Measurements from ENCODE around the gene CASP3. TPM values are rescaled to one million over a fixed set of nuclear protein-coding genes. Genes with fewer than 3 reads are reported as not detected.
A peak's percentile ranks its signal among the peaks of the same experiment; 100 is the strongest.

The CASP3 gene
- total and polyA plus RNA-seq, 9 of the 15 experiments (the other 6 are each of a cell fraction or from before 2014, with no cell fraction given), result 17.6 to 40.1 (median 31.8) TPM

DNA sequence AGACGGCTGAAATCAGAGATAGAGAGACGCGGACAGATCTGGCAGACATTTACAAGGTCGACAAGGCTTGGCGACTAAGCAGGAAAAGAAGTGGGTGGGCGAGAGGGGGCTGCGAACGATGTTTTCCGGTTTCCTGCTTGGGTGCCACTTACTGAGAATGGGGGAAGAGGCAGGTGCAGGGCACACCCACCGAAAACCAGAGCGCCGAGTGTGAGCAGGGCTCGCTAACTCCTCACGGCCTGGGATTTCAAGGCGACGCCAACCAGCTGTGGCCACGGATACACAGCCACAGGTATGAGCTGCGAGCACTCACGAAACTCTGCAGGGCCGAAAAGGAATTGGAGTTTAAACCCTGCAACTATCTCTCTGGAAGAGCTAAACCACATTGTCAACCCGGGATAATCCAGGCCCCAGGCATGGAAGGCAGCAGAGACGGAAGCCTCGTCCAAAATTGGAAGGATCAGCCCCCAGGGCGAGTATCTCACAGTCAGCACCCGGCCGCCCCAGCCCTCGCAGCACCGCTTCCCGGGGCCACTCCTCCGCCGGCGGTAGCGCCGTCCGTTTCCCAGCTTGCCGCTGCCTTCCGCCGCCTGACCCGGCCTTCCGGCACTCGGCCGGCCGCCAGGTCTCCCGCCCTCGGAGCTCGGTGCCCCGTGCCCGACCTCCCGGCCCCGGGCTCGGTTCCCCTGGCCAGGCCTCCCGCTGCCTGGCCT lies 778 bp downstream of the CASP3 start (continued):
- TF ChIP-seq, protein P1, sequence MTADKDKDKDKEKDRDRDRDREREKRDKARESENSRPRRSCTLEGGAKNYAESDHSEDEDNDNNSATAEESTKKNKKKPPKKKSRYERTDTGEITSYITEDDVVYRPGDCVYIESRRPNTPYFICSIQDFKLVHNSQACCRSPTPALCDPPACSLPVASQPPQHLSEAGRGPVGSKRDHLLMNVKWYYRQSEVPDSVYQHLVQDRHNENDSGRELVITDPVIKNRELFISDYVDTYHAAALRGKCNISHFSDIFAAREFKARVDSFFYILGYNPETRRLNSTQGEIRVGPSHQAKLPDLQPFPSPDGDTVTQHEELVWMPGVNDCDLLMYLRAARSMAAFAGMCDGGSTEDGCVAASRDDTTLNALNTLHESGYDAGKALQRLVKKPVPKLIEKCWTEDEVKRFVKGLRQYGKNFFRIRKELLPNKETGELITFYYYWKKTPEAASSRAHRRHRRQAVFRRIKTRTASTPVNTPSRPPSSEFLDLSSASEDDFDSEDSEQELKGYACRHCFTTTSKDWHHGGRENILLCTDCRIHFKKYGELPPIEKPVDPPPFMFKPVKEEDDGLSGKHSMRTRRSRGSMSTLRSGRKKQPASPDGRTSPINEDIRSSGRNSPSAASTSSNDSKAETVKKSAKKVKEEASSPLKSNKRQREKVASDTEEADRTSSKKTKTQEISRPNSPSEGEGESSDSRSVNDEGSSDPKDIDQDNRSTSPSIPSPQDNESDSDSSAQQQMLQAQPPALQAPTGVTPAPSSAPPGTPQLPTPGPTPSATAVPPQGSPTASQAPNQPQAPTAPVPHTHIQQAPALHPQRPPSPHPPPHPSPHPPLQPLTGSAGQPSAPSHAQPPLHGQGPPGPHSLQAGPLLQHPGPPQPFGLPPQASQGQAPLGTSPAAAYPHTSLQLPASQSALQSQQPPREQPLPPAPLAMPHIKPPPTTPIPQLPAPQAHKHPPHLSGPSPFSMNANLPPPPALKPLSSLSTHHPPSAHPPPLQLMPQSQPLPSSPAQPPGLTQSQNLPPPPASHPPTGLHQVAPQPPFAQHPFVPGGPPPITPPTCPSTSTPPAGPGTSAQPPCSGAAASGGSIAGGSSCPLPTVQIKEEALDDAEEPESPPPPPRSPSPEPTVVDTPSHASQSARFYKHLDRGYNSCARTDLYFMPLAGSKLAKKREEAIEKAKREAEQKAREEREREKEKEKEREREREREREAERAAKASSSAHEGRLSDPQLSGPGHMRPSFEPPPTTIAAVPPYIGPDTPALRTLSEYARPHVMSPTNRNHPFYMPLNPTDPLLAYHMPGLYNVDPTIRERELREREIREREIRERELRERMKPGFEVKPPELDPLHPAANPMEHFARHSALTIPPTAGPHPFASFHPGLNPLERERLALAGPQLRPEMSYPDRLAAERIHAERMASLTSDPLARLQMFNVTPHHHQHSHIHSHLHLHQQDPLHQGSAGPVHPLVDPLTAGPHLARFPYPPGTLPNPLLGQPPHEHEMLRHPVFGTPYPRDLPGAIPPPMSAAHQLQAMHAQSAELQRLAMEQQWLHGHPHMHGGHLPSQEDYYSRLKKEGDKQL (CRISPR knock-in tag; IDR thresholded peaks at IDR 0.05; ENCODE audit: borderline replicate concordance), result no peak
- no peak for TF ChIP-seq FOXJ2 (tag; IDR thresholded peaks at IDR 0.05)
- TF ChIP-seq HMGN3 (IDR thresholded peaks at IDR 0.05; ENCODE audit: borderline replicate concordance, extremely low read depth, insufficient read length, low read depth, low read length), result peak; percentile 43
- peak; percentile 1; the same call in 1 of the 2 replicates for TF ChIP-seq PHF8 (IDR thresholded peaks at IDR 0.05; ENCODE audit: borderline replicate concordance, low read length)
- TF ChIP-seq, protein P2, sequence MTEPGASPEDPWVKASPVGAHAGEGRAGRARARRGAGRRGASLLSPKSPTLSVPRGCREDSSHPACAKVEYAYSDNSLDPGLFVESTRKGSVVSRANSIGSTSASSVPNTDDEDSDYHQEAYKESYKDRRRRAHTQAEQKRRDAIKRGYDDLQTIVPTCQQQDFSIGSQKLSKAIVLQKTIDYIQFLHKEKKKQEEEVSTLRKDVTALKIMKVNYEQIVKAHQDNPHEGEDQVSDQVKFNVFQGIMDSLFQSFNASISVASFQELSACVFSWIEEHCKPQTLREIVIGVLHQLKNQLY (CRISPR knock-in tag; conservative IDR thresholded peaks at IDR 0.05), result no peak
- TF ChIP-seq, protein P3, sequence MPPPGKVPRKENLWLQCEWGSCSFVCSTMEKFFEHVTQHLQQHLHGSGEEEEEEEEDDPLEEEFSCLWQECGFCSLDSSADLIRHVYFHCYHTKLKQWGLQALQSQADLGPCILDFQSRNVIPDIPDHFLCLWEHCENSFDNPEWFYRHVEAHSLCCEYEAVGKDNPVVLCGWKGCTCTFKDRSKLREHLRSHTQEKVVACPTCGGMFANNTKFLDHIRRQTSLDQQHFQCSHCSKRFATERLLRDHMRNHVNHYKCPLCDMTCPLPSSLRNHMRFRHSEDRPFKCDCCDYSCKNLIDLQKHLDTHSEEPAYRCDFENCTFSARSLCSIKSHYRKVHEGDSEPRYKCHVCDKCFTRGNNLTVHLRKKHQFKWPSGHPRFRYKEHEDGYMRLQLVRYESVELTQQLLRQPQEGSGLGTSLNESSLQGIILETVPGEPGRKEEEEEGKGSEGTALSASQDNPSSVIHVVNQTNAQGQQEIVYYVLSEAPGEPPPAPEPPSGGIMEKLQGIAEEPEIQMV (tag; conservative IDR thresholded peaks at IDR 0.05; ENCODE audit: low read depth), result no peak
- TF ChIP-seq, protein P4, sequence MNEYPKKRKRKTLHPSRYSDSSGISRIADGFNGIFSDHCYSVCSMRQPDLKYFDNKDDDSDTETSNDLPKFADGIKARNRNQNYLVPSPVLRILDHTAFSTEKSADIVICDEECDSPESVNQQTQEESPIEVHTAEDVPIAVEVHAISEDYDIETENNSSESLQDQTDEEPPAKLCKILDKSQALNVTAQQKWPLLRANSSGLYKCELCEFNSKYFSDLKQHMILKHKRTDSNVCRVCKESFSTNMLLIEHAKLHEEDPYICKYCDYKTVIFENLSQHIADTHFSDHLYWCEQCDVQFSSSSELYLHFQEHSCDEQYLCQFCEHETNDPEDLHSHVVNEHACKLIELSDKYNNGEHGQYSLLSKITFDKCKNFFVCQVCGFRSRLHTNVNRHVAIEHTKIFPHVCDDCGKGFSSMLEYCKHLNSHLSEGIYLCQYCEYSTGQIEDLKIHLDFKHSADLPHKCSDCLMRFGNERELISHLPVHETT (CRISPR knock-in tag; conservative IDR thresholded peaks at IDR 0.05 in 1 of 2, IDR thresholded peaks at IDR 0.05 in 1 of 2), result peak in 1 of 2 experiments; percentile 65; a peak in 2 of 4 replicates
- TF ChIP-seq SMARCA5 (IDR thresholded peaks at IDR 0.05), result 0 out of 2 replicates have a peak, but pooled peaks have one; percentile 15
- TF ChIP-seq NBN (IDR thresholded peaks at IDR 0.05; ENCODE audit: low read depth), result peak; percentile 42; the same call in 1 of the 2 replicates
- no peak for TF ChIP-seq ZNF316 (IDR thresholded peaks at IDR 0.05)
- TF ChIP-seq, protein P5, sequence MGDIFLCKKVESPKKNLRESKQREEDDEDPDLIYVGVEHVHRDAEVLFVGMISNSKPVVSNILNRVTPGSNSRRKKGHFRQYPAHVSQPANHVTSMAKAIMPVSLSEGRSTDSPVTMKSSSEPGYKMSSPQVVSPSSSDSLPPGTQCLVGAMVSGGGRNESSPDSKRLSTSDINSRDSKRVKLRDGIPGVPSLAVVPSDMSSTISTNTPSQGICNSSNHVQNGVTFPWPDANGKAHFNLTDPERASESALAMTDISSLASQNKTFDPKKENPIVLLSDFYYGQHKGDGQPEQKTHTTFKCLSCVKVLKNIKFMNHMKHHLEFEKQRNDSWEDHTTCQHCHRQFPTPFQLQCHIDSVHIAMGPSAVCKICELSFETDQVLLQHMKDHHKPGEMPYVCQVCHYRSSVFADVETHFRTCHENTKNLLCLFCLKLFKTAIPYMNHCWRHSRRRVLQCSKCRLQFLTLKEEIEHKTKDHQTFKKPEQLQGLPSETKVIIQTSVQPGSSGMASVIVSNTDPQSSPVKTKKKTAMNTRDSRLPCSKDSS (IDR thresholded peaks at IDR 0.05; ENCODE audit: low read depth, partially characterized antibody), result no peak
- TF ChIP-seq TAF15 (IDR thresholded peaks at IDR 0.05; ENCODE audit: low read depth, low read length), result no peak
- TF ChIP-seq ZNF174 (CRISPR knock-in tag; IDR thresholded peaks at IDR 0.05), result no peak
- TF ChIP-seq BRF1 (IDR thresholded peaks at IDR 0.05; ENCODE audit: borderline replicate concordance, extremely low read depth, insufficient read length), result no peak
- no peak for TF ChIP-seq HNRNPH1 (optimal IDR thresholded peaks at IDR 0.05; ENCODE audit: low read depth, low read length)
